Stimulated activated CD4-positive, alpha-beta T cell treated with anti-CD3 and anti-CD28 coated beads, Interleukin-2, amount 100 ng/mL, for 4 hours (primary cell): ENCODE data around the gene MLH1.

ENCODE experiments used
- DNase-seq: peaks from one replicate; pipeline ENCODE4 v3.0.0-alpha.2; 2020; ENCODE audit warnings: low read depth

MLH1 gene

DNA sequence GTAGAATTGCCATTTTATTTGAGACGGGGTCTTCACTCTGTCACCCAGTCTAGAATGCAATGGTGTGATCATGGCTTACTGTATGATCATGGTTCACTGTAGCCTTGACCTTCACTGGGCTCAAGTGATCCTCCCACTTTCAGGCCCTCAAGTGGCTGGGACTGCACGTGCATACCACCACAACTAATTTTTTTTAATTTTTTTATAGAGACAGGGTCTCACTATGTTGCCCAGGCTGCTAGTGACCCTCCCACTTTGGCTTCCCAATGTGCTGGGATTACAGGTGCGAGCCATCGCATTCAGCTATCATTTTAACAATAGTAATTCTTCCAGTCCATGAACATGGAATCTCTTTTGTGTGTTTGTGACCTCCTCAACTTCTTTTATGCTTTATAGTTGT is 12.3 kb upstream of the MLH1 start:
- DNase-seq, result no peak

DNA sequence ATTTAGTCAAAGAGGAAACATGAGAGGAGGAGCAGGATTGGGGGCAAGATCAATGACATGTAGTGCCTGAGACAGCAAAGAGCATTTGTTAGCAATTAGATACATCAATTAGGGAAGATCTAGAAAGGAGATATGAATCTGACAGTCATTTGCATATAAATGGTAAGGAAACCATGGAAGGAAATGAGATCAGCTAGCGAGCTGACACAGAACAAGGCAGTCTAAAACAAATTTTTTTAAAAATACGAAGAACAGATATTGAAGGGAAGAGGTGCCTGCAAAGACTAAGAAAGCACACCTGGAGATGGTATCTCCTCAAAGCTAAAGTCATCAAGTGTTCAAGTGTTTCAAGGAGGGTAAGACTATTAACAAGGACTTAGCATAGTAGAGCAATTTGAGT is 5.0 kb upstream of the MLH1 start:
- DNase-seq, result no peak

DNA sequence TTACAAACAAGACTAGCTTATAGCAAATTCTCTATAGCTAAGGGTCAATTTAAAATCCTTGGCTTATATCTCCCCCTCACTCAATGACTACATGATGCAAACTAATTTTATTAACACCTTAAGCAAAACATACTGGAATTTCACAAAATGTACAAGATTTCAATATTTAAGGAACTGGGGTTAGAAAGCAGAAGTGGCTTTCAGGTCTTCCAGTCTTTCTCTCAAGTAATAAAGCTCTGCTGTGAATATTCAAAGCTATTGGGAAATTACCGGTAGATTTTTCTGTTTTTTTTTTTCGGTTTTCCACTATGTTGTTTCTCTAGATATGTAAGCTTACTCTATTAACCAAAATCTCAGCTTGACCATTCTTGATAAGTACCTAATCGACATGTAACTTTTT is 4.3 kb upstream of the MLH1 start:
- no peak for DNase-seq

DNA sequence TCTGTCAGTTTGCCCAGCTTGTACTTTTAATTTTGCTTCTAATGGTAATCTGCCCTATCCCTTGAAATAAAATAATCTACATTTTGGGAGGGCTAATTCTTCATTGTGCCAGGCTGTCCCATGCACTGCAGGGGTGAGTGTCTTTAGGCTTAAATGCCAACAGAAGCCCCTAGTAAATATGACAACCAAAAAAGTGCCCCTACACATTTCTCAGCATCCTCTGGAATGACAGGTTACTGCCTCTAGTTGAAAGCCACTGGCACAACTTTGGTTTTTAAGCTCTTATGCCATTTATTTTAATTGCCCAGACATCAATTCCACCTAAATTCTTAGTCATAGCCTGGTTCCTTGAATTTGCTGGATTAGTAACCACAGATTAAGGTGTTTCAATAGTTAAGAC is 3.8 kb upstream of the MLH1 start:
- no peak for DNase-seq

DNA sequence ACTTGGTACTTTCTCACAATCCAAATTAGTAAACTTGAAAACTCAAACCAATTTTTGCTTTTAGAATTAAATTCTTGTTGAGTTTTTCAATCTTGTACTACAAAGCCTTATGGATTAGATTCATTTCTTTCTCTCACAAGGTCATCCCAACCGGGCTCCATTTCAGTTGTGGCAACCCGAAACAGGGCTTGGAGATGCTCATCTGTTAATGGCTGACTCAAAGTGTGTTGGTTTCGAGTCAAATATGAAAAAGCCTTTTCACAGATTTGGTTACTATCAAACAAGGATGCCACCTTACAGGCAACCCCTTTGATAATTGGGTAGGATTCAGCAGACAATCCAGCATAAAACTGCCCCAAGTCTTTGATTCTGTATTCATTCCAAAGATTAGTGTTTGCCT is 2.2 kb upstream of the MLH1 start:
- DNase-seq, result no peak

DNA sequence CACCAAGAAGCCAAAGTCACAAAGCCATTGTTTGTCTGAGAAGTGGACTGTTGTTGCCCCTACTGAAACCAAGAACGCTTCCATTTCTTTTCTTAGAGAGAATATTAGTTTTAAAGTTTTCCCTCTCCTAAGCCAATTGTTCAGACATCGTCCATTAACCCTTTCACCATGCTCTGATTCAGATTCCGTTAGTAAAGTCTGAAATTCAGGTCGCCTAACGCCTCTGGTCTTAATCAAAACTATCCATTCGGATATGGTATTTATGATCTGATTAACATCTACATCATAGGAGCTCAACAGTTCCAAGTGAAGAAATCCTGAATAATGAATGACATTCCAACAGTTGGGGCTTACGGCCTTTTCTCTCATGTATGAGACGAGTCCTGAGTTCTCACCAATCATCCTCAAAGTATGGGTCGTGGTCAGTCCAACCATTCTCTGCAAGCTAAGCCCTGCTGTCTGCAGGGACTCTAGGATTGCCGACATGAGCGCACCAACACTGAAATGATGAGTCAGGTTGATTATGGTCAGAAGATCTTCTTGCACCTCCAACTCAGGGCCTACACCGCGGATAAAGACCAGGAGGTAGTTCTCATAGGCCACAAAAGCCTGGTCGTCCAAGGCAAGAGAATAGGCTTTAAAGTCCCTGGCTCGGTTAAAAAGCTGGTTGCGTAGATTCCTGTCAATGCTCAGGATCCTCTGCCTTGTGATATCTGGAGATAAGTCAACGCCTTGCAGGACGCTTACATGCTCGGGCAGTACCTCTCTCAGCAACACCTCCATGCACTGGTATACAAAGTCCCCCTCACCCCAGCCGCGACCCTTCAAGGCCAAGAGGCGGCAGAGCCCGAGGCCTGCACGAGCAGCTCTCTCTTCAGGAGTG is 1.2 kb upstream of the MLH1 start:
- no peak for DNase-seq

DNA sequence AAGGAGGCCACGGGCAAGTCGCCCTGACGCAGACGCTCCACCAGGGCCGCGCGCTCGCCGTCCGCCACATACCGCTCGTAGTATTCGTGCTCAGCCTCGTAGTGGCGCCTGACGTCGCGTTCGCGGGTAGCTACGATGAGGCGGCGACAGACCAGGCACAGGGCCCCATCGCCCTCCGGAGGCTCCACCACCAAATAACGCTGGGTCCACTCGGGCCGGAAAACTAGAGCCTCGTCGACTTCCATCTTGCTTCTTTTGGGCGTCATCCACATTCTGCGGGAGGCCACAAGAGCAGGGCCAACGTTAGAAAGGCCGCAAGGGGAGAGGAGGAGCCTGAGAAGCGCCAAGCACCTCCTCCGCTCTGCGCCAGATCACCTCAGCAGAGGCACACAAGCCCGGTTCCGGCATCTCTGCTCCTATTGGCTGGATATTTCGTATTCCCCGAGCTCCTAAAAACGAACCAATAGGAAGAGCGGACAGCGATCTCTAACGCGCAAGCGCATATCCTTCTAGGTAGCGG is 452 bp upstream of the MLH1 start, which contains the start of gene EPM2AIP1:
EPM2AIP1 (minus strand) TSS at position 326 of the 520 bp plus-strand sequence; CDS start at position 272, 54 bp downstream.
- DNase-seq, result no peak

DNA sequence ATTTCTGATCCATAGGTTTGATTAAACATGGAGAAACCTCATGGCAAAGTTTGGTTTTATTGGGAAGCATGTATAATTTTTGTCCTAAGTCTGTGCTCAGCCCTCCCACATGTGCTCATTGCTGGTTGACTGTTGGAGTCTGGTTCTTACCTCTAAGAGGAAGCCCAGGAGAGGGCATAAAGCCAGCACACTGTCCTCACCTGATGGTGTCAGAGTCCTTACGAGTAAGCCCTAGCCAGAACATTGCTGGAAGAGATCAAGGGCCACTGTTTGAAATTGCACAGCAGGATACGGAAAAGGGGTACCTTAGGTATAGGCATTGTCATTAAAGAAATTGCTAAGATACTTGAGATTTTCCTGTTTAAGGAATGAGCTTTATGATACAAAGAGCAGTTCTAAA is 21.3 kb downstream of the MLH1 start:
- no peak for DNase-seq

DNA sequence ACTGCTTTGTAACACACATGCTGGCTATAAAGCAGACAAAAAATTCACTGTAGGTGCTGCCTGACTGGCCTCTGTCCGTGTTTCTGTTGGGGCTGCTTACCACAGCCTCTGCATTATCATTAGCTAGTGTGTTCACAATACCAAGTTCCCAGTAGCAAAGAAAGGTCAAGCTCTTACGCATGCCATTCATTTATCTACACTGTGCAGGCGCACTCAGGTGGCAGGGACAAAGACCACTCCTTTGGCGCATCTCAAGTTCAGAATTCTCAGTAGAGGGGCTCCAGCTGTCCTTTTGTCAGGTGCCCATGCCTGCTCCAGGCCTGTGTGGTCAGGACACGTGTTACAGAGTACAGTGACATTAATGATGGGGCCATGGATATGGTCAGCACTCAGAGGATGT is 22.3 kb downstream of the MLH1 start:
- no peak for DNase-seq

DNA sequence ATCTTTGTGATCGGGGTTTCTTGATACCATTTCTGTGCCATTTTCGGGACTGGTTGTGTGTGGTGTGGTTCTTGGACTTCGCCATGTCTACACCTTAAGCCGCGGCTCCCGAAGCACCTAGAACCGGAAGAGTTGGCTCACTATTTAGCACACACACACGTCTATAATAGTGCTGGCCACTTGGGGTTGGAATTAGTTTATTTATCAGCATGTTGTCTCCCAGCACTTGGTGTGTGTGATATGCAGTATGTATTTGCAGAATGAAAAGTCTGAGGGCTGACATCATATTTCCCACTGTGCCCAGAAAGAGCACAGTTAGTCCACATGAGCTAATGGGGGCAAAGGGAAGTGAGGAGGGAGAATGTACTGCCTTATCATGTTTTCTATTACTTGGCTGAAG is 23.6 kb downstream of the MLH1 start:
- no peak for DNase-seq

DNA sequence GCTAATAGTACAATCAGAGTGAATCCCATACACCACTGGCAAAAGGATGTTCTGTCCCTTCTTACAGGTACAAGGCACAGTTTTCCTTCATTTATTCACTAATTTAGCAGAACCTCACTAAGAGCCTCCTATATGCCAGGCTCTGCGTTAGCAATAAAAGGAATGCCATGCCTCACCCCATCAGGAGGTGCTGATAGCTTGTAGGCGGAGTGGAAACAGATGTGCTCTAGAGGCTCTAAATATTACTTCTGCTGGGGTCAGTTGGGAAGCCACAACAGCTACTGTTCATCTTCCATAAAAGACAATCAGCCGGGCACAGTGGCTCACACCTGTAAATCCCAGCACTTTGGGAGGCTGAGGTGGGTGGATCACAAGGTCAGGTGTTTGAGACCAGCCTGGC is 24.4 kb downstream of the MLH1 start:
- DNase-seq, result no peak

DNA sequence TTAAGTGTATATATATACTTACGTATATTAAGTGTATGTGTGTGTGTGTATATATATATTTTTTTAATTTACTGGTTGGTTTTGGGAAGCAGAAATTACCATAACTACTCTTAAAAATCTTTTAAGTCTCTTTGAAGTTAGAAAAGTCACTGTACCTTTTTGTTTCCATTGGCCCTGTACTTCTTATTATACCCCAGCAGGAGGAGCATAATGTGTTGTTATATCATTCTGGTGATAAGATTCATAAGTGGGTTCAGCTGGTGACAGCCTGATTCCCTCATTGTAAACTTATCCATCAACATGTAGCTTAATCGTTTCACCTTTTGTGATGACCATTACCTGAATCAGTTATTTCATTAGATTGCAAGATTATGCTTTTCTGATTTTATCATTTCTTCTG is 30.8 kb downstream of the MLH1 start:
- DNase-seq, result no peak

DNA sequence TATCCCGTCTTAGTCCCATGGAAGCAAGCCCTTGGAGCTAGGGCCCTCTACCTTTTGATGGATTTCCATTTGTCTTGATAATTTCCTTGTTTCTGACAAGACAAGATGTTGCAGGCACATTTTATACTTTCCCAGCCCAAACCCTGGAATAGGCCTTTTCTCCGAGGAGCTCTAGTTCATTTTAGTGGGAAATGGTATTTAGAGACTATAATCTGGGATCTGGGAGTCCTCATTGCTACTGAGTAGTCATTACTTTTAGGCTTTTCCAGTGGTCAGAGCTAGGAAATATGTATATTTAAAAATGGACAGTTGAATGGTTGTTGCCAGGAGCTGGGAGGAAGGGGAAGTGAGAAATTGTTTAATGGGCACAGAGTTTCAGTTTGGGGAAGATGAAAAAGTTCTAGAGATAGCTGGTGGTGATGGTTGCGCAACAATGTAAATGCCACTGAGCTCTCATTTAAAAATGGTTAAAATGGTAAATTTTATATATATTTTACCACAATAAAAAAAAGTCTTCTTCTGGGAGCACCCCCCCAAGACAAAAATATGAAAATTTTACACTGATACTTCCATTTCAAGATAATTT is 31.6 kb downstream of the MLH1 start:
- no peak for DNase-seq

DNA sequence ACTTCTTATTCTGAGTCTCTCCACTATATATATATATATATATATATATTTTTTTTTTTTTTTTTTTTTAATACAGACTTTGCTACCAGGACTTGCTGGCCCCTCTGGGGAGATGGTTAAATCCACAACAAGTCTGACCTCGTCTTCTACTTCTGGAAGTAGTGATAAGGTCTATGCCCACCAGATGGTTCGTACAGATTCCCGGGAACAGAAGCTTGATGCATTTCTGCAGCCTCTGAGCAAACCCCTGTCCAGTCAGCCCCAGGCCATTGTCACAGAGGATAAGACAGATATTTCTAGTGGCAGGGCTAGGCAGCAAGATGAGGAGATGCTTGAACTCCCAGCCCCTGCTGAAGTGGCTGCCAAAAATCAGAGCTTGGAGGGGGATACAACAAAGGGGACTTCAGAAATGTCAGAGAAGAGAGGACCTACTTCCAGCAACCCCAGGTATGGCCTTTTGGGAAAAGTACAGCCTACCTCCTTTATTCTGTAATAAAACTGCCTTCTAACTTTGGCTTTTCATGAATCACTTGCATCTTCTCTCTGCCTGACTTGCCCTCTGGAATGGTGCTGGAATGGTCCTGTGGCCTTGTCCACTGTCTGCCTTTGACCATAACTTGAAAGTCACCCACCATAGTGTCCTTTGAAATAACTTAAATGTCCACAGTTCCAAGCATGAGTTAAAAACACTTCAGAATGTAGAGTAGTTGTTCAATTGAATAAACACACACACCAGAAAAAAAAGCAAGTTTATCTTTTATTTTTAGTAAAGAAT is 32.4 kb downstream of the MLH1 start:
- DNase-seq, result no peak

DNA sequence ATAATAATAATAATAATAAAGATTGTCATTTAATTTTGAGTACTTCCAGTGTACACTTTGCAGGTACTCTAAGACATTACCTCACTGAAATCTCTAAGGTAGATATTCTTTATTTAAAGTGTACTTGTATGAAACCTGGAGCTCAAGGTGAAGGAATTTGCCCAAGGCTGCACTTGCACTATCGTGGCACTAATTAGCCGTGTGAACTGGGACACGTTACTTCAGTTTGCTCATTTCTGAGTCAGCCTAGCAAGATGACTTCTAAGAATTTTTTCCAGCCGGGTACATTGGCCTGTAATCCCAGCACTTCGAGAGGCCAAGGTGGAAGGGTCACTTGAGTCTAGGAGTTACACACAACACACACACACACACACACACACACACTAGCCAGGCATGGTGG is 33.5 kb downstream of the MLH1 start:
- no peak for DNase-seq

DNA sequence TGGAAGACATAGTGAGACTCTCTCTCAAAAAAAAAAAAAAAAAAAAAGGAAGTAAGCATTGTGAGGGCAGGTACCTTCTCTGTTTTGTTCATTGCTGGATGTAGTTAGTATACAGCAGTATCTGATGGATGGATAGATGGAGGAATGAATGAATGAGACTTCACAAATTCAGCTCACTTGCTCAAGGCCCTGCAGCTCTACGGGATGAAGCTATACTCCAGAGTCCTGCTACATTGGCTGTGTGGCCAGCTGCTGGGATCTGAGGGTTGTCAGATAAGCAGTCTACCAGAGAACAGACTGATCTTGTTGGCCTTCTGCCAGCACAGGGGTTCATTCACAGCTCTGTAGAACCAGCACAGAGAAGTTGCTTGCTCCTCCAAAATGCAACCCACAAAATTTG is 35.0 kb downstream of the MLH1 start:
- no peak for DNase-seq

DNA sequence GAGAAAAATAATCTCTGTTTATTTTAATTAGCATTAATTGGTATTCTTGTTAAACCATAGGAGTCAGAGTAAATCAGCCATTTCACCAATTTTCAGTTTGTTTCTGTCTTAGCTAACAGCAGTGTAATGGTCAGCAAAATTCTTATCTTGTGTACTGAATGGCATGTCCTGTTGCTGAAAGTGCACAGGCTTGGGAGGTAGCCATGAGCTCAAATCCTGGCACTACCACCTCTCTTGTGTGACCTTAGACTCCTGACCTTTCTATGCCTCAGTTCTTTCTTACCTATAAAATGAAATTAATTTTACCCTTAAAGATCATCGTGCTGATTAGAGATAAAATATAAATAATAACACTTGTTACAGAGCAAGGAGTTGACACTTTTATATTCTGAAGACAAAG is 35.8 kb downstream of the MLH1 start:
- no peak for DNase-seq

DNA sequence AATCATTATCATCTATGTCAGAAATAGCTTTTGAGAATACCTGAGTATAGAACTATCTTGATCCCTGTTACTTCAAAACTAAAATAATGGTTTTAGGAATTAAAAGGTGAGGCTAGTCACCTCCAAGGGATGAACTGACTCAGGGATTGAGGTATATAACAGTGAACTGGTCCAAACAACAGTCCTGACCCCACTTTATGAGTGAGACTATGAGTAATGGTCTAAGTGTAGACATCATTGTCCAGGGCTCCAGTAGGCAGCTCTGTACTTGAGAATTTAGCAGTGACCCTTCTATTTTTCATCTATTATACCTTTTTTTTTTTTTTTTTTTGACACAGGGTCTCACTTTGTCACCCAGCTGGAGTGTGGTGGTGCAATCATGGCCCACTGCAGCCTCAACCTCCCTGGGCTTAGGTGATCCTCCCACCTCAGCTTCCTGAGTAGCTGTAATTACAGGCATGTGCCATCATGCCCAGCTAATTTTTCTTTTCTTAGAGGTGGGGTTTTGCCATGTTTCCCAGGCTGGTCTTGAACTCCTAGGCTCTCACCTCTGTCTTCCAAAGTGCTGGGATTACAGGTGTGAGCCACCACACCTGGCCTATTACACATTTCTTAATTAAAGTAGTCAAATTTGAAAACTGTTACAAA is 36.3 kb downstream of the MLH1 start:
- no peak for DNase-seq

DNA sequence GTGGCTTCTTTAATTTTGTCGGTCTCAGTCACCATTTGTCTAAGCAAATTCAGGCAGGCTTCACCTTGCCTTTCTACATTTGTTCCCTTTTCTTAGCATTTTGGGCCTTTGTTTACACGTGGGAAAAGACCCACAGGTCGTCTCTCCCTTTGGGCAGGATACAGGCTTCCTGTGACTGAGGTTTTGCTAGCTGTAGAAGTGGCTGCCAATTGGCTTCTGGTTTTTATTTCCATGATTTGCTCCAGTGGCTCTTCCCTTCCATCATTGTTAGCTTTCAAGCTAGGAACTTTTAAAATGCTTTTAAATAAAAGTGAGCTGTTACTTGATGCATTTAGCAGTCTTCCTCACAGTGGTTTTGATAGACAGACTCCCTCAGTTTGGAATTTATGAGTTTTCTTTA is 37.3 kb downstream of the MLH1 start:
- no peak for DNase-seq

DNA sequence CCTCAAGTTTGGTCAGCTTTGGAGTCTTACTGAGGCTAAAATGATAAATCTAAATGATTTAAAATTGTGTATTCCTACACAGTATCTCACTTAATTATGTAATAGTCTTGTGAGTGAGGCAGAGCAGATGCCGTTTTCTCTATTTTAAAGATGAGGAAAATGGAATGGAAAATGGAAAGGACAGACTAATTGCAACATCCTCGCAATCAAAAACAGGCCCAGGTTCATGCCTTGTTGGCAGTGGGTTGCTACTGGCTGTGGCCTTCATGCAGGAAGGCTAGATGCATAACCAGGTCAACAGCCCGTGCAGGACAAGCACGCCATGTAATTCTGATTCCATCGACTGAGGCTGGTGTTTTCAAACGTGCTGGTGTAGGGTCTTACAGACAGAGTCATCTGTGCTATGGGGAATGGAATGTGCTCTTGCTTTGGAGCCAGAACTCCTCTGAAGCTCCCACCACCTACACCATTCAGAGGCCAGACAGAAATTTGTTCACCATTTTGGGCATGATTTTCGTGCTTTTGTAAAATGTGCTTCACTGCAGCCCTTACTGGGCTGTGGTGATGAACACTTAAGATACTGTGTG is 37.9 kb downstream of the MLH1 start:
- DNase-seq, result no peak

DNA sequence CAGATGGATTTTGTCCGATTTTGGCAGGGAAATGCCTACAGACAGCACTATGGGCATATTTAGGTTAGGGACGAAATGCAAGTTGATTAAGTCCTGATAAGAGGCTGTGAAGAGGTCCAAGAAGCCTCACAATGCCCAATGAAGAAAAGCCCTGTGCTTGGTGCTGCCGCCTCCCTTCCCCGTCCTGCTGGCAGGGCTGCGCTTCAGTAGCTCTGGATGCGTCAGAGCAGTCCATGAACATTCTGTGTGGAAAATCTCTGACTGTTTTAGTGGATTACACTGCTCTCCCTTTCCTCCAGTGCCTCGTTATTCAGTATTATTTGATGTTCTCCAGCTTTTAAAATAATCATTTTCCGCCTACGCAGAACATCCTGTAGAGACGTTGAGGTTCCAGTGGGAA is 39.6 kb downstream of the MLH1 start:
- no peak for DNase-seq

DNA sequence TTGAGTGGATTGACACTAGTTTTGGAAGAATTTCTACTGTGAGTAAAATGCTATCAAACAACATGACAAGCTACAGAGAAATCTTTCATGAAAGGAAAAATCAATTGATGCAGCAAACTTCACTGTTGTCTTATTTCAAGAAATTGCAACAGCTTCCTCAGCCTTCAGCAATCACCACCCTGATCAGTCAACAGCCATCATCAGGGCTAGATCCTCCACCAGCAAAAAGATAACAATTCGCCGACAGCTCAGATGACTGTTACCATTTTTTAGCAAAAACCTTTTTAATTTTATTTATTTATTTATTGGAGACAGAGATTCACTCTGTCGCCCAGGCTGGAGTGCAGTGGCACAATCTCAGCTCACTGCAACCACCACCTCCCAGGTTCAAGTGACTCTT is 44.0 kb downstream of the MLH1 start:
- DNase-seq, result no peak
